ENCODE measurements around the gene SPC24. TPM values are rescaled to one million over a fixed set of nuclear protein-coding genes. Genes with fewer than 3 reads are reported as not detected.
"Not testable (repeated sequence)": the region's sequence is repeated elsewhere in the genome, so short reads cannot be mapped to it uniquely, and the experiment has no call there.

Gene SPC24
- total and polyA plus RNA-seq, 4 donors, result 12.2 to 32.9 (median 17.3) TPM

- no peaks in the 10 kb centered on the region for H3K27me3 ChIP-seq (ENCODE audit: control insufficient read depth, insufficient read depth, low read length)
- peaks cover 22% of the 10 kb centered on the region for H3K4me1 ChIP-seq (ENCODE audit: control insufficient read depth, insufficient read depth, low read length)
- H3K27ac ChIP-seq (ENCODE audit: low read depth, low read length), result peak overlapping the region; percentile 84
- DNase-seq (ENCODE audit: low read depth in 4 of 6, low spot score in 6 of 6), result peak in 2 of 6 donors; percentile 41 to 67
- H3K4me3 ChIP-seq (ENCODE audit: low read depth, low read length), result no peak overlapping the region
- WGBS (ENCODE audit: insufficient coverage), result 76% methylated on average over 8 of the region's 11 CpGs
- no peaks in the 10 kb centered on the region for H3K9me3 ChIP-seq (ENCODE audit: control insufficient read depth, insufficient read depth, low read length)
- peaks cover 10% of the 10 kb centered on the region for H3K36me3 ChIP-seq (ENCODE audit: control insufficient read depth, insufficient read depth, low read length)
Observed at GRCh38 chr19:11152318-11153062, 3.1 kb downstream of the SPC24 start.

GRCh38 chr19:11151181-11151580 lies 4.4 kb downstream of the SPC24 start:
- Histone ChIP-seq H3K27ac (ENCODE audit: low read depth, low read length) (peak overlapping the region; percentile 67), H3K27me3 (ENCODE audit: control insufficient read depth, insufficient read depth, low read length) (no peaks in the 10 kb centered on the region), H3K36me3 (ENCODE audit: control insufficient read depth, insufficient read depth, low read length) (peaks cover 16% of the 10 kb centered on the region), H3K4me1 (ENCODE audit: control insufficient read depth, insufficient read depth, low read length) (peaks cover 20% of the 10 kb centered on the region), H3K4me3 (ENCODE audit: low read depth, low read length) (no peak overlapping the region), H3K9me3 (ENCODE audit: control insufficient read depth, insufficient read depth, low read length) (no peaks in the 10 kb centered on the region)
- 82% methylated on average over 7 of the region's 7 CpGs for WGBS (ENCODE audit: insufficient coverage)
- peak in 1 of 6 donors; percentile 83 for DNase-seq (ENCODE audit: low read depth in 4 of 6, low spot score in 6 of 6)

- H3K27ac ChIP-seq (ENCODE audit: low read depth, low read length), result peak overlapping the region; percentile 15
- no peak overlapping the region for H3K4me3 ChIP-seq (ENCODE audit: low read depth, low read length)
- H3K27me3 ChIP-seq (ENCODE audit: control insufficient read depth, insufficient read depth, low read length), result no peaks in the 10 kb centered on the region
- DNase-seq (ENCODE audit: low read depth in 4 of 6, low spot score in 6 of 6), result no peak
- H3K4me1 ChIP-seq (ENCODE audit: control insufficient read depth, insufficient read depth, low read length), result peaks cover 18% of the 10 kb centered on the region
- H3K36me3 ChIP-seq (ENCODE audit: control insufficient read depth, insufficient read depth, low read length), result peaks cover 16% of the 10 kb centered on the region
- 90% methylated on average over 13 of the region's 14 CpGs for WGBS (ENCODE audit: insufficient coverage)
- H3K9me3 ChIP-seq (ENCODE audit: control insufficient read depth, insufficient read depth, low read length), result peaks cover 4% of the 10 kb centered on the region
Observed at GRCh38 chr19:11148001-11148400, 7.6 kb downstream of the SPC24 start.

GRCh38 chr19:11145536-11145924 lies 10.1 kb downstream of the SPC24 start:
- Histone ChIP-seq H3K4me3 (ENCODE audit: low read depth, low read length) (no peak overlapping the region), H3K27ac (ENCODE audit: low read depth, low read length) (no peak overlapping the region), H3K36me3 (ENCODE audit: control insufficient read depth, insufficient read depth, low read length) (peaks cover 16% of the 10 kb centered on the region), H3K27me3 (ENCODE audit: control insufficient read depth, insufficient read depth, low read length) (no peaks in the 10 kb centered on the region), H3K4me1 (ENCODE audit: control insufficient read depth, insufficient read depth, low read length) (peaks cover 29% of the 10 kb centered on the region), H3K9me3 (ENCODE audit: control insufficient read depth, insufficient read depth, low read length) (peaks cover 4% of the 10 kb centered on the region)
- DNase-seq (ENCODE audit: low read depth in 4 of 6, low spot score in 6 of 6), result no peak
- no CpG with 5 or more reads among the region's 3 CpGs for WGBS (ENCODE audit: insufficient coverage)

- Histone ChIP-seq H3K27me3 (ENCODE audit: control insufficient read depth, insufficient read depth, low read length) (no peaks in the 10 kb centered on the region), H3K4me1 (ENCODE audit: control insufficient read depth, insufficient read depth, low read length) (peaks cover 54% of the 10 kb centered on the region), H3K4me3 (ENCODE audit: low read depth, low read length) (peak overlapping the region; percentile 4), H3K27ac (ENCODE audit: low read depth, low read length) (peak overlapping the region; percentile 98), H3K9me3 (ENCODE audit: control insufficient read depth, insufficient read depth, low read length) (peaks cover 4% of the 10 kb centered on the region), H3K36me3 (ENCODE audit: control insufficient read depth, insufficient read depth, low read length) (peaks cover 5% of the 10 kb centered on the region)
- DNase-seq (ENCODE audit: low read depth in 4 of 6, low spot score in 6 of 6), result peak in 4 of 6 donors; percentile 52 to 89 (median 60)
- 30% methylated on average over 17 of the region's 22 CpGs for WGBS (ENCODE audit: insufficient coverage)
Observed at GRCh38 chr19:11142528-11143171, 12.9 kb downstream of the SPC24 start.

GRCh38 chr19:11141937-11142527 lies 13.6 kb downstream of the SPC24 start:
- H3K27me3 ChIP-seq (ENCODE audit: control insufficient read depth, insufficient read depth, low read length), result no peaks in the 10 kb centered on the region
- H3K9me3 ChIP-seq (ENCODE audit: control insufficient read depth, insufficient read depth, low read length), result peaks cover 4% of the 10 kb centered on the region
- peaks cover 2% of the 10 kb centered on the region for H3K36me3 ChIP-seq (ENCODE audit: control insufficient read depth, insufficient read depth, low read length)
- peaks cover 60% of the 10 kb centered on the region for H3K4me1 ChIP-seq (ENCODE audit: control insufficient read depth, insufficient read depth, low read length)
- no peak overlapping the region for H3K4me3 ChIP-seq (ENCODE audit: low read depth, low read length)
- peak overlapping the region; percentile 98 for H3K27ac ChIP-seq (ENCODE audit: low read depth, low read length)
- no peak for DNase-seq (ENCODE audit: low read depth in 4 of 6, low spot score in 6 of 6)
- WGBS (ENCODE audit: insufficient coverage), result 71% methylated on average over 9 of the region's 9 CpGs

- H3K4me1 ChIP-seq (ENCODE audit: control insufficient read depth, insufficient read depth, low read length), result peaks cover 69% of the 10 kb centered on the region
- H3K4me3 ChIP-seq (ENCODE audit: low read depth, low read length), result no peak overlapping the region
- H3K9me3 ChIP-seq (ENCODE audit: control insufficient read depth, insufficient read depth, low read length), result peaks cover 4% of the 10 kb centered on the region
- no peaks in the 10 kb centered on the region for H3K36me3 ChIP-seq (ENCODE audit: control insufficient read depth, insufficient read depth, low read length)
- no peak overlapping the region for H3K27ac ChIP-seq (ENCODE audit: low read depth, low read length)
- DNase-seq (ENCODE audit: low read depth in 4 of 6, low spot score in 6 of 6), result no peak
- no peaks in the 10 kb centered on the region for H3K27me3 ChIP-seq (ENCODE audit: control insufficient read depth, insufficient read depth, low read length)
- WGBS (ENCODE audit: insufficient coverage), result 84% methylated on average over 3 of the region's 9 CpGs
Observed at GRCh38 chr19:11140896-11141295, 14.7 kb downstream of the SPC24 start.

- not testable (repeated sequence) for H3K27ac ChIP-seq (ENCODE audit: low read depth, low read length); H3K36me3 ChIP-seq (ENCODE audit: control insufficient read depth, insufficient read depth, low read length); H3K9me3 ChIP-seq (ENCODE audit: control insufficient read depth, insufficient read depth, low read length); H3K27me3 ChIP-seq (ENCODE audit: control insufficient read depth, insufficient read depth, low read length); H3K4me3 ChIP-seq (ENCODE audit: low read depth, low read length); DNase-seq (ENCODE audit: low read depth in 4 of 6, low spot score in 6 of 6)
- H3K4me1 ChIP-seq (ENCODE audit: control insufficient read depth, insufficient read depth, low read length), result peaks cover 69% of the 10 kb centered on the region
- 94% methylated on average over 9 of the region's 10 CpGs for WGBS (ENCODE audit: insufficient coverage)
Observed at GRCh38 chr19:11140023-11140538, 15.5 kb downstream of the SPC24 start.

- peak in 1 of 6 donors; percentile 54 for DNase-seq (ENCODE audit: low read depth in 4 of 6, low spot score in 6 of 6)
- H3K27ac ChIP-seq (ENCODE audit: low read depth, low read length), result peak overlapping the region; percentile 80
- WGBS (ENCODE audit: insufficient coverage), result 59% methylated on average over 8 of the region's 13 CpGs
- H3K27me3 ChIP-seq (ENCODE audit: control insufficient read depth, insufficient read depth, low read length), result no peaks in the 10 kb centered on the region
- no peak overlapping the region for H3K4me3 ChIP-seq (ENCODE audit: low read depth, low read length)
- no peaks in the 10 kb centered on the region for H3K36me3 ChIP-seq (ENCODE audit: control insufficient read depth, insufficient read depth, low read length)
- peaks cover 68% of the 10 kb centered on the region for H3K4me1 ChIP-seq (ENCODE audit: control insufficient read depth, insufficient read depth, low read length)
- H3K9me3 ChIP-seq (ENCODE audit: control insufficient read depth, insufficient read depth, low read length), result no peaks in the 10 kb centered on the region
Observed at GRCh38 chr19:11138601-11139300, 16.8 kb downstream of the SPC24 start.
